Activated CD4-positive, alpha-beta T cell treated with anti-CD3 and anti-CD28 coated beads, Interleukin-2, amount 50 U/mL, for 16 hours (primary cell): ENCODE data around the gene CACYBP.
A peak's percentile ranks its signal among the peaks of the same experiment; 100 is the strongest.

Experiments
- DNase-seq: peaks from one replicate; pipeline ENCODE4 v3.0.0-alpha.2; 2020

CACYBP gene

DNA sequence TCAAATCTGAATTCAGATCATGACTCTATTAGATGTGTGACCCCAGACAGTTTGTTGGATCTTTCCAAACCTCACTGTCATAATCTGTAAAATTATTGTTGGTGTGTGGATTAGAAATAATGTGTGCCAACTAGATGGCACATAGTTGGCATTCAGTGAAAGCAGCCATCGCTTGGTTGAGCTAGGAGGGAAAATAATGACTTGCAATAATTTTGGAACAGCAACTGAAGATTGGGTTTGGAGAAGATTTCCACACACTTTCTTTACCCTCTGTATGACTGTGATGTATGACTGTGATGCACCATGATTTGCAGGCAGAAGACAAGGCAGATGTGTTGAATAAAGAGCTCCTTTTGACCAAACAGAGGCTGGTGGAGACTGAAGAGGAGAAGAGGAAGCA is 24.0 kb upstream of the CACYBP start:
- no peak for DNase-seq

DNA sequence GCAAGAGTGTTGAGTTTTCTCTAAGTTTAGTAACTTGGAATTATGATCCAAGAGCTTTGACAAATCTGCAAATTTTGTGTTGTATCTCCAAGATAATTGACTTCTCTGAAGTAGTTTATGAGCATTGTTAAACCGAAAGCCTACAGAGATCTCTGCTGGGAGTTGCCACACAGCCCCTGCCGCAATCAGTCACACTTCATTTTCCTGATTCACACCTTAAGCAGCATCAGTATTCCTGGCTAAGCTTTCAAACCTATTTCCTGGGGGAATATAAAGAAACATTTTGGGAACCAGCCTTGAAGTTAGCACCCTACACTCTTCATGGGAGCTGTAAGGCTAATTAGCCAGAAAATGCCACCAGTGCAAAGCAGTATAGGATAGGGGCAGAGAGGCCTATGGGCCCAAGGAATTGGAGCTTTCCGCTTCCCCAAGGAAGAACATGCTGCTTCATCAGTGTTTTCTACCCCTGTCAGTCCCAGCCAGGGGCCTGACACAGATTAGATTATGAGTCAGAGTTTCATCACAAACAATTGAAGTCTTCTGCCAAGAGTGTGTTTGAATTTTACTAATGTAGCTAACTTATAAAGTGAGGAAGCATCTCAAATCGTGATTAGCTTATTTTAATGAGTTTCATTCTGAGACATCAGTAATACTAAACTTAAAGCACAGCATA is 23.2 kb upstream of the CACYBP start:
- peak; percentile 51 for DNase-seq

DNA sequence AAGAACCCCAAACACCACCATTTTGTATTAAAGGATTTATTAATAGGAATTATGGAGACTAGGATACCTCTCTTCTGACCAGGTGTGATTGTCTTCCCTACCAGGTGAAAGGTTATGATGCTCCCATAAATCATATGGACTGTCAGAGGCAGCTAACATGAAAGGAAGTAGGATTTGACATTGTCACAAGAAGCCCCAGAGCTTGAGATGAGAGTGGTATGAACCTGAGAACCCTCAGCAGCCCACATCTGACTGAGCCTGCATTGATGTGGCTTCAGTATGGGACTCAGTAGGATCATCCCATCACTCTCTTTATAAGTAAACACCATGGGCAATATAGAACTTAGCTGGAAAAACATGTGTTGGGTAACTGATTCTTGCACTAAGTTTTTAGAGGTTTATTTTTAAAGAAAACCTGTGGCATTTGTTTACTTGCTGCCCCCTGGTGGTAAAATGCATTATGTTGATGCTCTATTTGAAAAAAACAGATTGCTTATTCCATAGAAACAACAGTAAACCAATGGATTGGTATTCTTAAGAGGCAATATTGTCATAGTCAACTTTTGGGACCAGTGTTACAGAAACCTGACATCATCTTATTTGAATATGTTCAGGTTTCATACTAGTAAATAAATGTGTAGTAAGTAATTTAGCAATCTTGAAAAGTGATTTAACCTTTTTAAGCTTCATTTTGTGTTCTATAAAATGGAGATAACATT is 16.6 kb upstream of the CACYBP start:
- peak; percentile 59 for DNase-seq

DNA sequence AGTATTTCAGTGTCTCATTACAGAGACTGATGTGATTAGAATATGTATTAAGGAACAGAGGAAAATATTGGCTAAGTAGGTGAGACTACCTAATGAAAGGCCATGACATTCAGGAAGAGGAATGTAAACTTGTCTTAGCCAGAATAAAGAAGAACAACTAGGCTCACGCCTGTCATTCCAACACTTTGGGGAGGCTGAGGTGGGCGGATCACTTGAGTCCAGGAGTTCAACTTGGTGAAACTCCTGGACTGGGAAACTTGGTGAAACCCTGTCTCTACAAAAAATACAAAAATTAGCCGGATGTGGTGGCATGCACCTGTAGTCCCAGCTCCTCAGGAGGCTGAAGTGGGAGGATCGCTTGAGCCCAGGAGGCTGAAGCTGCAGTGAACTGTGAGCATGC is 14.8 kb upstream of the CACYBP start:
- DNase-seq = no peak

DNA sequence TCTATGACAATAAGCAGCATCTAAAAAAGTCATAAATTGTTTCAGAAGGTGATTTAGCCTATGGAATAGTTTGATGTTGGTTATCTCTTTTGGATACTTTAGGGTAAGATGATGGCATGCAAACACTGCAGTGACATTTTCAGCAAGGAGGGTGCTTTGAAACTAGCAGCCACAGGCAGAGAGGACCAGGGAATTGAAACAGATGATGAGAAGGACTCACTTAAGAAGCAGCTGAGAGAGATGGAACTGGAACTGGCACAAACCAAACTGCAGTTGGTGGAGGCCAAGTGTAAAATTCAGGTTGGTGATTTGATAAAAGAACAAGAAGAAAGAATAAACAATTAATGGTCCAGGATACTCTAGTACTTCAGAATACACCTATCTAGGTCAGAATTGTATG is 11.2 kb upstream of the CACYBP start:
- DNase-seq = no peak

DNA sequence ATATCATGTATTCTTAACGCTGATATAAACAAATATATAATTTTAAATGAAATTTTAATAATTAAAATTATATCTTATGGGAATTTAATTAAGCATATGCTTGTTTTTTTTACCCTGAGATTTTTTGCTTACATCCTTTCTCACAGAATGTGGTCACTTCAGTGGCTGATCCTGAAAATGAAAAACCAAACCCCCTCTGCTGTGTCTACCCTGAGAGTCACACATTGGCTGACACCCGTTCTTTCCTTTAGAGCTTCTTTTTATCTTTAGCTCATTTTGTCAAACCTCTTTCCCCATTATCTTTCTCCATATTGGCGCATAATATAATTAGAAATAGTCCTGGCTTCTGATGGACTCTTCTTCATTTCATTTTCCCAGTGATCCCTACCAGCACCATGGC is 10.8 kb upstream of the CACYBP start:
- no peak for DNase-seq

DNA sequence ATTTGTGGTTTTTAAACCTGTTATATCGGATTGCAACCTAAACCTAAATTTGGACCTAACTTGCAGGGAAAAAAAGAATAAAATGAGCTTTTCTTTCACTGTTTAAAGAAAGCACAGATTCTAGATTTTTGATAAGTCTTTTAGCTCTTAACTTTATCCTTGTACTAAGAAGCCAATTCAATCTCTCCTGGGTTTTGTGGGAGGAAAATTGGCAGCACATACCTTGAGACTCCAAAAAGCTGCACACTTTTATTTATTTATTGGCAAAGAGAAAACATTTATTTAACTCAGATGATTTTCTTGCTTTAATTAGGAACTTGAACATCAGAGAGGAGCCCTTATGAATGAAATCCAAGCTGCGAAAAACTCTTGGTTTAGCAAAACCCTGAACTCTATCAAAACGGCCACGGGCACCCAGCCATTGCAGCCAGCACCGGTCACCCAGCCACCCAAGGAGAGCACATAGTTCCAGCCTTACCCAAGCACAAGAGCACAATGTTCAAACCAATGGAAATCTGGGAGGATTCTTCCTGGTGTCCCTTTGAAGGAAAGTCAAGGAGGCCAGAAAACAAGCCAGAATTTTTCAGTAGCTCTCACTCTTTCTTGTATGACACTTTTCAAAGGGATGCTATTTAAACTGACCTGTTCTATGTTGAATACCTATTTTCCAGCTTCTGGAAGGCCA is 10.1 kb upstream of the CACYBP start:
- DNase-seq = no peak

DNA sequence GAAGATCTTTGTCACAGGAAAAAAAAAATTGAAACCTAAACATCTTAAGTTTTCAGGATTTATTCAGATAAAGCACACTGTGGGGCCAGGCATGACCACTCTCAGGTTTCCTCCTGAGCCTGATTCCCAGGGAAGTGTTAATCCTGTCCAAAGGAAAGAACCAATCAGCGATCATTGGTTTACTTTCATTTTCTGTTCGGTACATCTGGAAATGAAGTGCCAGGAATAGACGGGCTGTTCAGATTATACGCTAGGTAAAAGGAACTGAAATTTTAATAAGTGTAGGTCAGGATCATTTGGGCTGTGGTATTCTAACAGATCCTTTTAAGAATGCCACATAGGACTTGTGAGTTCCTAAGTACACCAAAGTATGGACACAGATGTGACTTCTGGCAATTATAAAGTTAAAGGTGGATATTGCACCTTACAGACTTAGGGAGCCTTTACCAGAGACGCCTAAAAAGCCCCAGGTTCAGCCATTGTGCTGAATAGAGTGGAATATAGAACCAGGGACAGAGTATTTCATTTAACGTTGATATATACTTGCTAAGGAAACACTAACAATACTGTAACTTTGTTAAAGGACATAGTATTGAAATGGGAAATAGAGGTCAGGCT is 9.3 kb upstream of the CACYBP start:
- no peak for DNase-seq

DNA sequence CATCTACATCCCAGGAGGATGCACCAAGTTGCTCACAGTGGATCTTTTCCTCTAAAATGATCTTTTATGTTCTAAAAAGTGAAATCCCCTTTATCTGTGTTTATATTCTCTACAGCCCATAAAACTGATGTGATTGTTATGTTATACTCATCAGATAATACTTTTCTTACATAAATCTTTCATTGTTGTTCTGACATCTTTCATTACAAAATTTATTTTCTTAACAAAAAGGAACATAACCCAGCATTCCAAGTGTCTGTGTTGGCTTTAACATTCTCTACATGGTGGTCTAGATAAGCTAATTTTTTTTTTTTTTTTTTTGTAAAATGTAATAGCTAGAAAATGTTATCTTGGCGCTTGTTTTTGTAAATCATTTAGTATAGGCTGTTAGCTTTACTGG is 8.3 kb upstream of the CACYBP start:
- DNase-seq = no peak

DNA sequence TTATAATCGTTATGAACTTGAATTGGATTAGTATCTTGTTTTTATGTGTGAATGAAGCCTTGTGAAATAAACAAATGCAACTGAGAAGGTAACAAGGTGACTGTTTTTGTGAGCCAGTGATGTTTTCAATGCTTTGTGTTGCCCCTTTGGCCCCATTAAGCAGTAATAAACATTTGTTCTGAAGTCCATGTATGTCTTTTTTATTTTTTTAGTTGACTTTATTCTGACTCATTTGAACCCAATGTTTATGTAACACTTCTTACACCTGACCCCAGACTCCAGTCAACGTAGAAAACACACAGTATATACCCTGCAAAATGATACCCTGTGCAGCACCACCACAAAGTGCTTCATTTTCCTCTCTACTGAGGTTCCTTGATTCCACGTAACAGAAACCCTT is 4.6 kb upstream of the CACYBP start:
- DNase-seq = no peak

DNA sequence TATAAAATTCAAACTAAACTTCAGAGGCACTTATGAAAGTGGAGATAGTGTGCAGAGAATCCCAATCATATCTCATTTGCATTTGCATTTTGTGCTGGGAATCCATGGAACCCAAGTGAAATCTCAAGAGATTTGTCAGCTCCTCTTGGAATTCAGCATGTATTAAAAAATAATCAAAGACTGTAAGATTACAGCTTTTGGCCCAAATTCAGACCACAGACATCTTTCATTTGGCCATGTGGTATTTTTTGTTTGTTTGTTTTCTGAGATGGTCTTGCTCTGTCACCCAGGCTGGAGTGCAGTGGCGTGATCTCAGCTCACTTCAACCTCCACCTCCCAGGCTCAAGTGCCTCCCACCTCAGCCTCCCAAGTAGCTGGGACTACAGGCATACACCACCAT is 3.8 kb upstream of the CACYBP start:
- no peak for DNase-seq

DNA sequence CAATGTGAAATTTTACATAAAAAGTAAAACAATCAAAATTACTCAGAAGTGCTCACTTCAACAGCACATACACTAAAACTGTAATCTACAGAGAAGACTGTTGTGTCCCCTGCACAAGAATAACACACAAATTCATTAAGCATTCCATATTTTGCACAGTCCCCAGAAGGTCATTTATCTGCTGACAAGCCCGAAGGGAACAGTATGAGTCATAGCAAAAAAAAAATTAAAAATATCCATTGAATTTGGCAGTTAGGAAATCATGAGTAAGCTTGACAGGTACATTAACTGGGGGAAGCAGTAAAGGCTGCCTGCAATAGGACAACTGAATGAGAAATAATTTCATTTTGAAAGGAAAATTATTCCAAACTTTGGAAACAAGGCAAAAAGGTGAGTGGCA is 3.3 kb upstream of the CACYBP start:
- DNase-seq = no peak

DNA sequence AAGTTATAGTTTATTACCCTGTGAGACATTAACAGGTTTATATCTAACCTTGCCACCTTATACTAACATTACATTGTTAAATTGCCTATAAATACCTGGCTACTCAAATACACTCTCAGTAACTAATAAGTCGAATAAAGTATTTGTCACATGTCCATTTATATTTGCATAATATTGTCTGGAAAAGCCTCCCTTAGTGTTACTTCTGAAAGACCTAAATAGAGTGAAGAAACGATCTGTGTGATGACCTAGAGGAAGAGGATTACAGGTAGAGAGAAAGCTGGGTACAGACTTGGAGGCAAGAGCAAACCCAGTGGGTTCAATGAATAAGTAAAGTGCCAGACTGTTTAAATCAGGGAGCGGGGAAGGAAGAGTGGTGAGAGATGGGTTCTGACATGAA is 2.7 kb upstream of the CACYBP start:
- DNase-seq = no peak

DNA sequence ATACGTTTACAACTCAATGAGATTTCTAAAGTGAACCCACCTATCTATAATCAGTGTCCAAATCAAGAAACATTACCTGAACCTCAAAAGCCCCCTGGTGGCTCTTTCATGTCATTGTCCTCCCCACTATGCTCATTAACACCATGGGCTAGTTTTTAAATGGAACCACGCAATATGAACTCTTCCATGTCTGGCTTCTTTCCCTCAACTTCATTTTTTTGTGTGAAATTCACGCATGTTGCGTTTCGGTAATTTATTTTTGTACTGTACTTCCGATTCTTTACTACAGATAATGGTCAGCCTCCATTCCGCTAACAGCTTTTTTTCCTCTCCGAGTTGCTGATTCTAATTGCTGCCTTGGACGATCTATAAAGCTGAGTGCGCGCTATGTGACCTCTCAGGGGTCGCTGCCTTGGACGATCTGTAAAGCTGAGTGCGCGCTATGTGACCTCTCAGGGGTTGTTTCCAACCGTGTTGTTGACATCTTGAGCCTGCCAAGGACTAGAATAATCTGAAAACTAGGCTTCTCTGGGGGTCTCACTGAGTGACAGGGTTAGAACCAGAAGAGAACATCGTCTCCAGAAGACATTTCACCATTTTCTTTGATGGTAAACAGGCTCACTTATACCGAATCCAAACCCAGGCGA is 1.1 kb upstream of the CACYBP start:
- peak; percentile 73 for DNase-seq

DNA sequence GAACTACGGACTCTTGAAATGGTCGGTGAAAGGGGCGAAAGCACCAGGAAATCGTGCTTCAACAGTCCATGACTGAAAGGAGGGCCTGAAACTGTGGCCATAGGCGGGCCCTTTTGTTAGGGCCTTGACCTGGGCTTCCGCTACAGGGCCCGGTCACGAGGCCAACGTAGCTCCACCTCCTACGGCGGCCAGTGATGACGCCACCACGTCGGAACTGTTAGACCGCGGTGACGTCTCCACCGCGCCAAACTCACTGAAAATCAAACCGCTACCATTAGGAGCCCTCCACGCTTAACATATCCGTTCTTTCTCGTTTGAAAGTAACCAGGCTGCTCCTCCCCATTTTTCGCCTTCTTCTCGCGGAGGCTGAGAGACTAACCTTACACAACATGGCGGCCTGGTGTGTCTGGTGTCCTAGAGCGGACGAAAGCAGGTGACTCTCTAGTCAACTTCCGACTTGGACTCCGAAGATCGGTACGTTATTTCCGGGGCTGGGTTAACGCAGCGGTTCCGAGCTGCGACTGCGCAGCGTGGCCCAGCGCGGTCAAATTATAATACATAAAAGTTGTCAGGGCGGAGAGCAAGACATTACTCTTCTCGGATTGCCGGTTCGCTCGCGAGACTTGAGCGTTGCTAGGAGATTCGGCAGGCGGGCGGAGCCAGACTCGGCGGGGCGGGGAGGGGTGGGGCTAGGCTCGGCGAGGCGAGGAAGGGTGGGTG is 371 bp upstream of the CACYBP start:
- DNase-seq = peak; percentile 98

DNA sequence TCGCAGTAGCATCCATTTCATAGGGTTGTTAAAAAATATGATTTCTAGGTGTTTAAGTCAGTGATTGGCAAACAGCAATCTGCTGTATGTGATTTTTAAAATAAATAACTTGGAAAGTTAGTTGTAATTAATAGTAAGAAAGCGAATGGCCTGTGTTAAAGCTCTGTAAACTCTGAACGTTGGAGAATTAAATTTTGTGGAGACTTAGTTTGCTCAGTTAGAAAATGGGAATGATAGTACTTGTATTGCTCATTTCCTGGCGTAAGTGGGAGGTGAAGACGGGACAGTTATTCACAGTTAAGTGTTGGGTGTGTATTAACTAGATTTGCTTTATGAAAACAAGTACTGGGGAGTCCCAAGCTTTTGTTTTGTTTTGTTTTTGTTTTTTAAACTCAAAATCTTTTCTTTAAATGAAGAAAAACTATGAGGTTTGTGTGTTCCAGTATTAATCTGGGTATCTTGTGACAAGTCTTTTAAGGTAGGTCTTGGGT is 995 bp downstream of the CACYBP start:
- peak; percentile 44 for DNase-seq

DNA sequence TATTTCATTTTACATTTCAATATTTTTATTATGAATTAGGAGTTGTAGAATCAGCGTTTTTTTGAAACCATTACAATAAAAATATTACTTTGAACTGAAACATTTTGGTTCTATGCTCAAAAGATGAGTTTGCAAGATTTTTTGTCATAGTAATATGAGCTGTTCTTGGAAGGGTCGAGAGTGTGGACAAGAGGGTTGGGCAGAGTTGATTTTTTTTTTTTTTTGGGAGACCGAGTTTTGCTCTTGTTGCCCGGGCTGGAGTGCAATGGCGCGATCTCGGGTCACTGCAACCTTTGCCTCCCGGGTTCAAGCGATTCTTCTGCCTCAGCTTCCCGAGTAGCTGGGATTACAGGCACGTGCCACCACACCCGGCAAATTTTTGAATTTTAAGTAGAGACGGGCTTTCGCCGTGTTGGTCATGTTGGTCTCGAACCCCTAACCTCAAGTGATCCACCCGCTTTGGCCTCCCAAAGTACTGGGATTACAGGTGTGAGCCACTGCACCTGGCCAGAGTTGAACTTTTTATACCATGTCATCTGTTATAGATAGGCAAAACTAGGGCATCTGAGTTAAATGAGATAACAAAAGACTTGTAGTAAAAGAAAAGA is 3.3 kb downstream of the CACYBP start:
- DNase-seq = no peak

DNA sequence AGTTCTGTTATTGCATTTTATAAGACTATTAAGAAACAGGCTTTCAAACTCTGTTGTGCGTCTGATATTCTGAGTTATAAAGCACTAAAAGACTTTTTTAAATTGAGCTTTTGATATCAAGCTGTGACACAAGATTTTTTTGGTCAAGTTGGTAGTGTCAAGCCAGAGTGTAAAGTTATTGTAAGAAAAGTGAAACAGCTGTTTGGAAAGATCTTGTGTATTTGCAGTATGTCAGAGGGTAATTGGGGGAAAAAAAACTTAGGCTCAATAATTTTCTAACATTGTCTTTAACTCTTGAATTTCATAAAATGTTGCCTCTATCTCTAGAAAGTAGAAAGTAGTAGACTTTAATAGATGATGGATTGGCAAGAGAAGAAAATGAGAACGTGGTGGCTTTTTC is 3.8 kb downstream of the CACYBP start:
- no peak for DNase-seq

DNA sequence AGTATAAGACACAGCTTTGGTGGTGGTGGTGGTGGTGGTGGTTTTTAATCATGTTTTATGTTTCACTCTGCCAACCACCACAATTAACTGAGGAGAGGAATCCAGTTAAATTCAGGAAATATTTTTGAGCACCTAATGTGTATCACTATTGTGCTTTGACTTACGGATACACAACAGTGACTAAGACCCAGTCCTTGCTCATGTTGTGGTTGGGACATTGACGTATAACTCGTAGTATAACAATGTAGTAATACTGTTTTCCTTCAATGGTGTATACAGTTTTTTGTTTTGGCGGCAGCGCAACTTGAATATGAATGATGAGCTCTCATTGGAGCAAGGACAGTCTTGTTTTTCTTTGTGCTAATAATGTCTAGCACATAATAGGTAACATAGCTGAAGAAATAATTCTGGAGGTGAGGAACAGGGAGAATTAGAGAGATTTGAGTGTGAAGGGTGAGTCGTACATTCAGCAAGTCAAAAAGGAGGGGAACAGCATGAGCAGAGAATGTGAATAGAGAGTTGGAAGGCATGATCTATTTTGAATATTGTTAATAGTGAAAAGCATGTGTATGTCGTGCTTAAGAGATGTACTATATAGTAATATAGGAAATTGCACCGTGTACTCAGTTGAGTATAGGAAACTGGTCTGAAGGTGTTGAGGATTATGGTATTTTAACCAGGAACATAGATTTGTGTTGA is 5.5 kb downstream of the CACYBP start:
- DNase-seq = peak; percentile 30

DNA sequence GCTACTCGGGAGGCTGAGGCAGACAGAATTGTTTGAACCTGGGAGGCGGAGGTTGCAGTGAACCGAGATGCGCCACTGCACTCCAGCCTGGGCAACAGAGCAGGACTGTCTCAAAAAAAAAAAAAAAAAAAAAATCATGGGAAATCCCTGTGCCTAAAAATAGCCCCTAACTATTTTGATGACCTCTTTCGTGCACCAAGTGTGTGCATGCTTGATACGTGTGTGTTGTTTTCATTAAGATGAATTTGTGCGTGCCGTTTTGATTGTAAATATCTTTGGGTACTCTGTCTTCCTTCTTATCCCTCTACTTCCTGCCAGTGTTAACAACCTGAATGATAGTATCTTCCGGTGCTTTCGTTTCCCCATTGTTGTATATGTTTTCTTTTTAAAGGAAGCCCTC is 9.8 kb downstream of the CACYBP start:
- DNase-seq = no peak

DNA sequence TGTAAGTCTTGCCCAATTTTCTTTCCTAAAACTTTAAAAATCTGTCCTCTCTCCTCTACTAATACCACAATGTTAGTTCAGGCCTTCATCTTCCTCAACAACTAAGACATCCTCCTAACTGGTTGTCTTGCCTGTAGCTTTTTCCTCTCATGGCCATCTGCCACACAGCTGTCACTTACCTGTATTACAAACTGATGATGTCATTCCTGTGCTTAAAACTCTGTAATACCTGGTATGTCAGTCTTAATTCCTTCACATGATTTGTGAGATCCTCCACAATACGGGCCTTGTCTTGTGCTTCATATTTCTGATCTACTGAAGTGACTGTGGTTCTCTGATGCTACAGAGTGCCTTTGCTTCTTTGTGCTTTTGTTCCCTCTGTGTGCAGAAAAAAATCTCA is 13.7 kb downstream of the CACYBP start:
- DNase-seq = no peak
